Lung (tissue), 12 donors: ENCODE results near the gene CELF1. TPM values are rescaled to one million over a fixed set of nuclear protein-coding genes. Genes with fewer than 3 reads are reported as not detected.

Source experiments
- ATAC-seq: fragments of 200-7000 bp; cut with Tn5 transposase; one replicate; pipeline ENCODE4 v1.9.1; 2020; ENCODE audit warnings: moderate number of reproducible peaks; ENCODE audit not compliant: insufficient read depth, low FRiP score
- DNase-seq, 3 donors: peaks; one replicate each; pipeline ENCODE4 v3.0.0-alpha.2; 2013 to 2017
- H3K27ac ChIP-seq, 2 donors: one replicate each; pipeline ENCODE4 v1.5.1; 2013; ENCODE audit warnings: mild to moderate bottlenecking in 2 of 2, moderate library complexity in 2 of 2, control low read depth in 1 of 2, inconsistent platforms in 1 of 2, low read depth in 1 of 2, low read length in 1 of 2
- H3K27me3 ChIP-seq, 3 donors: one replicate each; pipeline ENCODE4 v1.5.1; 2013; ENCODE audit warnings: low read length in 2 of 3; ENCODE audit not compliant: control insufficient read depth in 3 of 3, insufficient read depth in 3 of 3
- H3K36me3 ChIP-seq, 4 donors: one replicate each; pipeline ENCODE4 v1.5.1; 2013; ENCODE audit warnings: low read length in 4 of 4, mild to moderate bottlenecking in 1 of 4, moderate library complexity in 1 of 4; ENCODE audit not compliant: control insufficient read depth in 4 of 4, insufficient read depth in 4 of 4
- H3K4me1 ChIP-seq, 5 donors: one replicate each; pipeline ENCODE4 v1.5.1; 2013; ENCODE audit warnings: low read length in 5 of 5, mild to moderate bottlenecking in 2 of 5, moderate library complexity in 1 of 5; ENCODE audit not compliant: control insufficient read depth in 5 of 5, insufficient read depth in 5 of 5
- H3K4me3 ChIP-seq: one replicate; pipeline ENCODE4 v1.5.1; 2013; ENCODE audit warnings: mild to moderate bottlenecking, control low read depth, moderate library complexity
- H3K9ac ChIP-seq, 2 donors: one replicate each; pipeline ENCODE4 v1.5.1; 2013; ENCODE audit warnings: low read length in 2 of 2, control low read depth in 1 of 2; ENCODE audit not compliant: insufficient read depth in 1 of 2
- H3K9me3 ChIP-seq, 4 donors: one replicate each; pipeline ENCODE4 v1.5.1; 2013; ENCODE audit warnings: low read length in 3 of 4, mild to moderate bottlenecking in 1 of 4, moderate library complexity in 1 of 4; ENCODE audit not compliant: control insufficient read depth in 4 of 4, insufficient read depth in 3 of 4
- CTCF ChIP-seq: IDR thresholded peaks from 2 replicates; pipeline ENCODE4 v1.5.1; 2012; ENCODE audit warnings: mild to moderate bottlenecking; ENCODE audit errors: control extremely low read depth, extremely low read depth
- WGBS, 2 donors: extraction: QIAGEN DNeasy Blood & Tissue Kit; methylation state at CpG; one replicate each; pipeline ENCODE4 v1.1.7; 2013; 5-methylcytosine and 5-hydroxymethylcytosine counted together
- polyA plus RNA-seq, 2 donors: library from polyadenylated mRNA; stranded (reverse); fragments of 200-250 nt; gene quantifications; one replicate each; pipeline ENCODE4 v1.2.1, GENCODE V29; 2013
- total RNA-seq, 2 donors: library from RNA; depleted of rRNA in 1 of 2; stranded (reverse); fragments of >200 nt in 1 of 2; gene quantifications; one replicate each; pipeline ENCODE4 v1.2.1, GENCODE V29; 2014 to 2021
- donor health status: control.
- donor health status: control.
- donor health status: Bipolar disorder and iron deficiency.
- donor health status: healthy.
- donor health status: DM: yes; HTN: yes; CAD: no.

CELF1 gene
- total and polyA plus RNA-seq, 4 donors, result 32.2 to 184 (median 63.8) TPM

GRCh38 chr11:47583844-47584243 lies 30.9 kb upstream of the CELF1 start:
- H3K27ac ChIP-seq, result no peak overlapping the region
- H3K9ac ChIP-seq, result no peak overlapping the region
- no peak overlapping the region for H3K4me3 ChIP-seq
- no peaks in the 10 kb centered on the region for H3K9me3 ChIP-seq
- no peaks in the 10 kb centered on the region for H3K27me3 ChIP-seq
- H3K4me1 ChIP-seq, result peaks cover 0 to 21% (median 10%) of the 10 kb centered on the region in 5 donors
- ATAC-seq (no peak), DNase-seq (no peak)
- 92% methylated on average over 5 of the region's 5 CpGs for WGBS, 2 donors
- no peak for TF ChIP-seq CTCF
- peaks cover 31 to 44% (median 34%) of the 10 kb centered on the region in 4 donors for H3K36me3 ChIP-seq

DNA sequence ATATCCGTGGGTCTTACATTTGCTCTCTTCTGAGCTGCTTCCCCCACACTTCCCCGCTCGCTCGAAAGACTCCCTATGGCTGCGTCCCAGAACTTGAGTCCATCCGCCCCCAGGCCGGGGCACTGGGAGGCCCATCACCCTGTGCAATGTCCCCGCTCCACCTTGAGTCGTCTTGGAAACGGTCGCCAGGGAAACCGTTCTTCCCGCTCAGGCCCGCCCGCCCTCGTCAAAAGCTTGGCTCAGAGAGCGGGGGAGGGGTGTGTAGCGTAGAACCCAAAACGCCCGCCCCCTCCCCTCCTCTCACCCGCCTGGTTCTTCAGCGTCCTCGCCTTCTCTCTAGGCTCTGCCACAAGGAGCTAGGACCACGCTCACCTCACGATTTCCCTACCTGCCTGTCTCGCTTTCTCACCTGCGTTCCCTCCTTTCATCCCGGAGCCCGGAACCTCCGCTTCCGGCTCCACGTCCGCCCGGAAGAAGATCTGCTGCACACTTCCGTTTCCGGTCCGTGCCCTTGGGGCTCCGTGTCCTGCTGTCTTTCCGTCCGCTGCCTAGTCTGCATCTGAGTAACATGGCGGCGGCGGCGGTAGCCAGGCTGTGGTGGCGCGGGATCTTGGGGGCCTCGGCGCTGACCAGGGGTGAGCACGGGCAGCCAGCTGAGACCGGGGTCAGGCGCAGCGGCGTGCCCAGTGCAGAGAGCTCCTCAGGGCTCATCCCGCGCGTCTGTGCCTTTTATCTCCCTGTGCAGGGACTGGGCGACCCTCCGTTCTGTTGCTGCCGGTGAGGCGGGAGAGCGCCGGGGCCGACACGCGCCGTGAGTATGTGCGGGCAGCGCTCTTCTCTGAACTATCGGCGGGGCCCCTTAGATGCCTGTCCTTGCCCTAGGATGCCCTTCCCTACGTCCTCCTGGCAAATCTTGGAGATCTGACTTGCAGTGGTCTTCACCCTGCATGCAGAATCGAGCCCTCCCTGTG lies 25.9 kb upstream of the CELF1 start, which contains the start of the genes KBTBD4 and NDUFS3:
Gene KBTBD4, minus strand, starts transcription at position 447 of the 971 bp plus-strand sequence. Its CDS starts 19 bp downstream, at position 428.
Gene NDUFS3, plus strand, starts transcription at position 551 of the 971 bp plus-strand sequence. Its CDS starts 18 bp downstream, at position 569.
- Histone ChIP-seq H3K36me3 (peaks cover 25 to 48% (median 29%) of the 10 kb centered on the region in 4 donors), H3K9ac (peak within 1 kb of the TSS; percentile 52 to 93)
- ATAC-seq, result peak; percentile 98

GRCh38 chr11:47577460-47578041 lies 24.6 kb upstream of the CELF1 start:
- no peak overlapping the region for H3K9ac ChIP-seq
- ATAC-seq (no peak), DNase-seq (no peak)
- no peaks in the 10 kb centered on the region for H3K27me3 ChIP-seq
- H3K4me1 ChIP-seq, result peaks cover 8 to 21% (median 10%) of the 10 kb centered on the region in 5 donors
- peaks cover 0 to 2% (median 0%) of the 10 kb centered on the region in 4 donors for H3K9me3 ChIP-seq
- H3K27ac ChIP-seq, result peak overlapping the region in 1 of 2 donors; percentile 21
- H3K36me3 ChIP-seq, result peaks cover 14 to 47% (median 30%) of the 10 kb centered on the region in 4 donors
- peak overlapping the region; percentile 96 for H3K4me3 ChIP-seq
- WGBS, 2 donors, result 79 to 86% methylated on average over 13 of the region's 13 CpGs
- no peak for TF ChIP-seq CTCF

More for the DNA sequence above, 25.9 kb upstream of the CELF1 start, which contains the start of the genes KBTBD4 and NDUFS3:
- TF ChIP-seq CTCF, result no peak
- Histone ChIP-seq H3K4me3 (peak within 1 kb of the TSS; percentile 96), H3K9me3 (no peaks in the 10 kb centered on the region), H3K27ac (peak within 1 kb of the TSS; percentile 75 to 89), H3K4me1 (peaks cover 5 to 21% (median 10%) of the 10 kb centered on the region in 5 donors), H3K27me3 (no peaks in the 10 kb centered on the region)
- 0% methylated on average over 68 to 71 of the region's 72 CpGs for WGBS, 2 donors
- peak; percentile 91 to 94 (median 93) for DNase-seq
